Endothelial cell of umbilical vein (primary cell): ENCODE results near the gene LHPP. TPM values are rescaled to one million over a fixed set of nuclear protein-coding genes. Genes with fewer than 3 reads are reported as not detected.

Source experiments
- BruUV-seq: library from RNA; stranded (reverse); fragments of 400-500 nt; replicated peaks from 2 replicates; lab custom pipeline; 2021; lab: Mats Ljungman, UMichigan
- CTCF ChIA-PET: fragments of 300-600, 350-600 bp; sonication (Branson Sonifier 250); formaldehyde crosslinking; loops from one replicate; lab custom pipeline; 2021; ENCODE audit warnings: antibody characterized with exemption, inconsistent platforms; lab: Charles Lee
- POLR2A ChIA-PET: fragments of 300-600, 350-600 bp; sonication (Branson Sonifier 250); formaldehyde crosslinking; loops from one replicate; lab custom pipeline; 2021; ENCODE audit warnings: antibody characterized with exemption, inconsistent platforms; lab: Charles Lee
- DNase-seq: peaks from one replicate; pipeline ENCODE4 v3.0.0-alpha.2; 2011; ENCODE audit warnings: low read depth, low spot score
- FAIRE-seq: peaks from 2 replicates; lab custom pipeline; 2011; peaks lifted over from hg19 to GRCh38; lab: Jason Lieb, UNC
- H2AFZ ChIP-seq: 2 replicates; pipeline ENCODE4 v1.6.0; 2012; ENCODE audit warnings: low read depth, low read length, control low read depth, inconsistent platforms
- H3K27ac ChIP-seq: 2 replicates; pipeline ENCODE4 v1.5.1; 2011; ENCODE audit warnings: low read depth, mild to moderate bottlenecking, control low read depth, low read length, moderate library complexity; ENCODE audit not compliant: insufficient read depth
- H3K27me3 ChIP-seq, 2 experiments: 2 replicates each; pipeline versions ENCODE4 v1.6.0 to v1.6.1; 2011; ENCODE audit warnings: low read length in 2 of 2, mixed read lengths in 1 of 2; ENCODE audit not compliant: control insufficient read depth in 2 of 2, insufficient read depth in 2 of 2
- H3K36me3 ChIP-seq, 2 experiments: 2 replicates in 1 of 2; 3 replicates in 1 of 2; pipeline ENCODE4 v1.5.1; 2011; ENCODE audit warnings: low read length in 2 of 2, mild to moderate bottlenecking in 1 of 2, moderate library complexity in 1 of 2; ENCODE audit not compliant: control insufficient read depth in 2 of 2, insufficient read depth in 2 of 2; ENCODE audit errors: extremely low read depth in 1 of 2
- H3K4me1 ChIP-seq: 3 replicates; pipeline ENCODE4 v1.5.1; 2011; ENCODE audit warnings: mild to moderate bottlenecking, low read length; ENCODE audit not compliant: control insufficient read depth, insufficient read depth; ENCODE audit errors: extremely low read depth
- H3K4me2 ChIP-seq: 2 replicates; pipeline ENCODE4 v1.6.1; 2011; ENCODE audit warnings: low read length, control low read depth, mixed read lengths; ENCODE audit not compliant: insufficient read depth
- H3K4me3 ChIP-seq, 3 experiments: fragments of 200-600 bp in 1 of 3; sonication (generic), shearing (Covaris generic) in 1 of 3; replicated peaks in 1 of 3; 2 replicates each; pipeline ENCODE4 v1.5.1; 2011 to 2016; ENCODE audit warnings: control low read depth in 3 of 3, low read length in 3 of 3, mild to moderate bottlenecking in 2 of 3, inconsistent platforms in 1 of 3, low read depth in 1 of 3, moderate library complexity in 1 of 3; ENCODE audit not compliant: insufficient read depth in 1 of 3
- H3K79me2 ChIP-seq: 2 replicates; pipeline ENCODE4 v1.6.0; 2012; ENCODE audit warnings: low read length, inconsistent platforms; ENCODE audit not compliant: control insufficient read depth, insufficient read depth
- H3K9ac ChIP-seq: replicated peaks from 2 replicates; pipeline ENCODE3; 2011; ENCODE audit warnings: low read length, control low read depth; ENCODE audit not compliant: insufficient read depth; ENCODE audit errors: extremely low read depth
- H3K9me1 ChIP-seq: replicated peaks from 3 replicates; pipeline ENCODE4 v1.6.0; 2011; ENCODE audit warnings: mild to moderate bottlenecking, low read length; ENCODE audit not compliant: control insufficient read depth, insufficient read depth; ENCODE audit errors: extremely low read depth
- H3K9me3 ChIP-seq: replicated peaks from 2 replicates; pipeline ENCODE4 v1.5.1; 2012; ENCODE audit warnings: low read length, inconsistent platforms; ENCODE audit not compliant: control insufficient read depth, insufficient read depth
- H4K20me1 ChIP-seq: replicated peaks from 2 replicates; pipeline ENCODE3; 2011; ENCODE audit warnings: mild to moderate bottlenecking, low read length; ENCODE audit not compliant: control insufficient read depth, insufficient read depth; ENCODE audit errors: extremely low read depth
- EZH2 ChIP-seq: IDR thresholded peaks from 2 replicates; pipeline ENCODE4 v1.6.1; 2012; ENCODE audit warnings: borderline replicate concordance, low read depth, mild to moderate bottlenecking, moderate library complexity, low read length, inconsistent platforms; ENCODE audit not compliant: severe bottlenecking
- FOS ChIP-seq: IDR thresholded peaks from 2 replicates; pipeline ENCODE4 v1.6.1; 2011; ENCODE audit warnings: mild to moderate bottlenecking, low read length, moderate library complexity, borderline replicate concordance; ENCODE audit not compliant: insufficient read depth
- GATA2 ChIP-seq: IDR thresholded peaks from 2 replicates; pipeline ENCODE4 v1.7.0; 2011; ENCODE audit warnings: low read depth, mild to moderate bottlenecking, moderate library complexity, mixed read lengths, low read length; ENCODE audit not compliant: insufficient read length, insufficient read depth
- JUN ChIP-seq: IDR thresholded peaks from 2 replicates; pipeline ENCODE4 v1.6.1; 2011; ENCODE audit warnings: borderline replicate concordance, low read depth; ENCODE audit not compliant: insufficient read length, insufficient read depth
- MYC ChIP-seq: IDR thresholded peaks from one replicate; pipeline ENCODE4 v1.6.1; 2011; ENCODE audit warnings: mild to moderate bottlenecking, low read depth, low read length
- POLR2A ChIP-seq: IDR thresholded peaks from 2 replicates; pipeline ENCODE4 v1.6.1; 2012; ENCODE audit warnings: low read depth, mild to moderate bottlenecking, control low read depth, low read length
- POLR2AphosphoS5 ChIP-seq: IDR thresholded peaks from 2 replicates; pipeline ENCODE4 v1.6.1; 2012; ENCODE audit warnings: low read depth, mild to moderate bottlenecking, control low read depth, low read length, moderate library complexity; ENCODE audit not compliant: insufficient read depth
- dilution Hi-C: fragments of 300-500 bp; cut with MboI; formaldehyde crosslinking; loops from one replicate; pipeline ENCODE4 v1.15.0; 2019; ENCODE audit warnings: low sequenced_read_pairs; ENCODE audit not compliant: extremely low pct_ligation_motif_present
- intact Hi-C: fragments of 100-400 bp; cut with micrococcal nuclease; formaldehyde crosslinking; loops from one replicate; pipeline ENCODE4 v1.10.0; 2022
- polyA plus RNA-seq, 4 experiments: library from polyadenylated mRNA; depleted of rRNA in 3 of 4; stranded (reverse) in 3 of 4; unstranded in 1 of 4; fragments of >200 nt; gene quantifications; 2 replicates each; pipeline versions ENCODE4 v1.2.1 to v1.2.3, GENCODE V29; 2011 to 2012; ENCODE audit warnings: missing spikeins in 1 of 4
- total RNA-seq: library from RNA; stranded (reverse); gene quantifications from 2 replicates; pipeline ENCODE4 v1.2.3, GENCODE V29; 2021
- TF ChIP-seq, protein P1 (sequence below), 2 donors: IDR thresholded peaks; 1 replicate in 1 of 2; 2 replicates in 1 of 2; pipeline ENCODE4 v1.5.1; 2011; ENCODE audit warnings: low read length in 2 of 2, mild to moderate bottlenecking in 2 of 2, moderate library complexity in 2 of 2, control low read depth in 1 of 2, inconsistent platforms in 1 of 2, low read depth in 1 of 2; ENCODE audit not compliant: insufficient read depth in 1 of 2; ENCODE audit errors: extremely low read depth in 1 of 2
- TF ChIP-seq, protein P2 (sequence below): IDR thresholded peaks from 2 replicates; pipeline ENCODE4 v1.6.1; 2011; ENCODE audit not compliant: insufficient read depth, insufficient read length

Gene LHPP
- total and polyA plus RNA-seq, 2 donors (not counting 3 experiments of a cell fraction or from before 2014, with no cell fraction given) = 5.8 to 11.2 TPM

DNA sequence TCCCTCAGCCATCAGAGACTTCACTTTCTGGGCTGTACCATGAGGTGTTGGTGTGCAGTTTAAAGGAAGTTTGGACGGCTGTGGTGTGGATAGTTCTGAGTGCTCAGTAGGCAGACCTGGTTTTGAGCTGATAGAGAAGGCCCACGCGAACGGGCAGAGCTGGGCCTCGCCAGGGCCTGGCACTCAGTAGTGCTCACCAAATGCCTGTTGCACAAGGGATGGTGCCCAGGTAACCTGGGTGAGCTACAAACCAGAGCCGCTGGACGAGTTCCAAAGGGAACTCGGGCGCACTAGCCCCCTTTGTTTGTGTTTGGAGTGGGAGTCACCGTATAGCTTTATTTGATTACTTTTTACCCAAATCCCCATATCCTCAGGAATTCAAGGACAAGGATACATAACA lies 95.5 kb downstream of the LHPP start:
- H3K4me1 ChIP-seq = no peaks in the 10 kb centered on the region
- intact Hi-C loops (no loop called here), dilution Hi-C loops (no loop called here)
- H3K36me3 ChIP-seq = no peaks in the 10 kb centered on the region
- no peak for TF ChIP-seq JUN
- TF ChIP-seq, protein P1, sequence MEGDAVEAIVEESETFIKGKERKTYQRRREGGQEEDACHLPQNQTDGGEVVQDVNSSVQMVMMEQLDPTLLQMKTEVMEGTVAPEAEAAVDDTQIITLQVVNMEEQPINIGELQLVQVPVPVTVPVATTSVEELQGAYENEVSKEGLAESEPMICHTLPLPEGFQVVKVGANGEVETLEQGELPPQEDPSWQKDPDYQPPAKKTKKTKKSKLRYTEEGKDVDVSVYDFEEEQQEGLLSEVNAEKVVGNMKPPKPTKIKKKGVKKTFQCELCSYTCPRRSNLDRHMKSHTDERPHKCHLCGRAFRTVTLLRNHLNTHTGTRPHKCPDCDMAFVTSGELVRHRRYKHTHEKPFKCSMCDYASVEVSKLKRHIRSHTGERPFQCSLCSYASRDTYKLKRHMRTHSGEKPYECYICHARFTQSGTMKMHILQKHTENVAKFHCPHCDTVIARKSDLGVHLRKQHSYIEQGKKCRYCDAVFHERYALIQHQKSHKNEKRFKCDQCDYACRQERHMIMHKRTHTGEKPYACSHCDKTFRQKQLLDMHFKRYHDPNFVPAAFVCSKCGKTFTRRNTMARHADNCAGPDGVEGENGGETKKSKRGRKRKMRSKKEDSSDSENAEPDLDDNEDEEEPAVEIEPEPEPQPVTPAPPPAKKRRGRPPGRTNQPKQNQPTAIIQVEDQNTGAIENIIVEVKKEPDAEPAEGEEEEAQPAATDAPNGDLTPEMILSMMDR (IDR thresholded peaks at IDR 0.05; ENCODE audit: extremely low read depth in 1 of 2, insufficient read depth in 1 of 2, low read depth in 1 of 2, low read length in 2 of 2) = no peak
- TF ChIP-seq, protein P2, sequence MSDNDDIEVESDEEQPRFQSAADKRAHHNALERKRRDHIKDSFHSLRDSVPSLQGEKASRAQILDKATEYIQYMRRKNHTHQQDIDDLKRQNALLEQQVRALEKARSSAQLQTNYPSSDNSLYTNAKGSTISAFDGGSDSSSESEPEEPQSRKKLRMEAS = no peak
- TF ChIP-seq POLR2A = no peak
- no peak for TF ChIP-seq EZH2
- TF ChIP-seq GATA2 = no peak
- no peak for TF ChIP-seq POLR2AphosphoS5
- no peak for TF ChIP-seq FOS
- TF ChIP-seq MYC = no peak
- peaks cover 14 to 17% of the 10 kb centered on the region in 2 experiments for H3K27me3 ChIP-seq
- POLR2A ChIA-PET = no interaction called here
- no peak overlapping the region for H3K4me3 ChIP-seq
- H3K4me2 ChIP-seq = no peak overlapping the region
- H3K9me1 ChIP-seq = no peaks in the 10 kb centered on the region
- H2AFZ ChIP-seq = no peak overlapping the region
- H3K9ac ChIP-seq = no peak overlapping the region
- H4K20me1 ChIP-seq = no peaks in the 10 kb centered on the region
- FAIRE-seq (no peak), DNase-seq (no peak)
- no peaks in the 10 kb centered on the region for H3K9me3 ChIP-seq
- H3K79me2 ChIP-seq = no peaks in the 10 kb centered on the region
- CTCF ChIA-PET = interaction anchor here (1.2 kb wide), 1 partner anchor 184 kb away, joined by 4 read pairs; no protein-coding TSS in a partner anchor
- no TSS peak for BruUV-seq
- H3K27ac ChIP-seq = no peak overlapping the region
